ENCODE data around the gene PTGES3L. TPM values are rescaled to one million over a fixed set of nuclear protein-coding genes. Genes with fewer than 3 reads are reported as not detected.
"Not testable (repeated sequence)": the region's sequence is repeated elsewhere in the genome, so short reads cannot be mapped to it uniquely, and the experiment has no call there.

The PTGES3L gene
- total RNA-seq, 1 donor from 2014 or later: not detected

DNA sequence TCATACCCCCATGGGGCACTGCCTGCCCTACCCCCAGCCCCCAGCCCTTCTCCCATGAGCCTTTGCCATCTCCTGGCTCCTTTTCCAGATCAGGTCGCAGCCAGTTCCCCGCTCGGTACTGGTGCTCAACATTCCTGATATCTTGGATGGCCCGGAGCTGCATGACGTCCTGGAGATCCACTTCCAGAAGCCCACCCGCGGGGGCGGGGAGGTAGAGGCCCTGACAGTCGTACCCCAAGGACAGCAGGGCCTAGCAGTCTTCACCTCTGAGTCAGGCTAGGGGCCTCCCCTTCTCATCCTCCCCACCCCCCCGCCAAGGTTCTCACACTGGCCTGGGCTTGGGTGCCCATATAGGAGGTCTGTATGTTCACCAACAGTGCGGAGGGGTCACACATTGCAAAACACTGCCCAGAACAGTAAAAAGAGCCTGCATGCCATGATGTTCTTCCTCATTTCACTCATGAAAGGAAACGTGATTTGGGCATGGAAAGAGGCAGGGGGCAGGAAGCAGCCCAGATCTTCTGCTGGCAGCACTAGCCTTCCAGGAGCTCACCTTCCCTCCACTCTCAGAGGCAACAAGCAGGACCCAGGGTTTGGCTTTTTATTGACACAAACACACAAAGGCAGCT is 34.3 kb upstream of the PTGES3L start:
- no peak for DNase-seq

DNA sequence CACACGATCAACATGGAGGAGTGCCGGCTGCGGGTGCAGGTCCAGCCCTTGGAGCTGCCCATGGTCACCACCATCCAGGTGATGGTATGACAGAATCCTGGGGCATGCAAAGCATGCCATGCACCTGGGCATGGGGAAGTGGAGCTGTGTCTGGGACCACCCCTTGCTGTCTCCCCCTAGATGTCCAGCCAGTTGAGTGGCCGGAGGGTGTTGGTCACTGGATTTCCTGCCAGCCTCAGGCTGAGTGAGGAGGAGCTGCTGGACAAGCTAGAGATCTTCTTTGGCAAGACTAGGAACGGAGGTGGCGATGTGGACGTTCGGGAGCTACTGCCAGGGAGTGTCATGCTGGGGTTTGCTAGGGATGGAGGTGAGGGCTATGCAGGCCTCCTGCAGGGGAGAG is 33.4 kb upstream of the PTGES3L start:
- DNase-seq: no peak

DNA sequence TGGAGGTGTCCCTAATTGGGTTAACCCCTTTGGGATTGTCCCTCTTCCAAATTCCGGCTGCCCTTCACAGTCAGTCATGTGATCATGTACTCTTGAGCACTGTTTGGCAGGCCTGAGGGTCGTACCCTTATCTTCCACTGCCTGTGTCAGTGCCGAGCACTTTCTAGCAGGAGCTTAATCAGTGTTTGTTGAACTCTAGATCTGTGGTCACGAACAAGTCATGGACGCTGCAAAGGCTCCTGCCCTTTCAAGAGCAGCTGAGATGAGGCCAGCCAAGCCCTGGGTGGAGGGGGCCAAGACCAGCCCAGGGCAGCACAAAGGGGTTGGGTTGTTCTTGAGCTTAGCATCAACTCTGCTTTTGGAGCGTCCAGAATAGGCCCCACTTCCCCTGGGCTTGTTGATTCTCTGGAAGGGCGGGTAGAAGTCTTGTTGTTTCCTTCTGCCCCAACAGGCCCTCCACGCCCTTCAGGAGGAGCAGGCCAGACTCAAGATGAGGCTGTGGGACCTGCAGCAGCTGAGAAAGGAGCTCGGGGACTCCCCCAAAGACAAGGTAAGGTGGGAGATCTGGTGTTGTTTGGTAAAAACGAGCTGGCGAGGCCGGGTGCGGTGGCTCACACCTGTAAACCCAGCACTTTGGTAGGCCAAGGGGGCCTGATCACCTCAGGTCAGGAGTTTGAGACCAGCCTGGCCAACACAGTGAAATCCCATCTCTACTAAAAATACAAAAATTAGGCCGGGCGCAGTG is 32.0 kb upstream of the PTGES3L start:
- no peak for DNase-seq

DNA sequence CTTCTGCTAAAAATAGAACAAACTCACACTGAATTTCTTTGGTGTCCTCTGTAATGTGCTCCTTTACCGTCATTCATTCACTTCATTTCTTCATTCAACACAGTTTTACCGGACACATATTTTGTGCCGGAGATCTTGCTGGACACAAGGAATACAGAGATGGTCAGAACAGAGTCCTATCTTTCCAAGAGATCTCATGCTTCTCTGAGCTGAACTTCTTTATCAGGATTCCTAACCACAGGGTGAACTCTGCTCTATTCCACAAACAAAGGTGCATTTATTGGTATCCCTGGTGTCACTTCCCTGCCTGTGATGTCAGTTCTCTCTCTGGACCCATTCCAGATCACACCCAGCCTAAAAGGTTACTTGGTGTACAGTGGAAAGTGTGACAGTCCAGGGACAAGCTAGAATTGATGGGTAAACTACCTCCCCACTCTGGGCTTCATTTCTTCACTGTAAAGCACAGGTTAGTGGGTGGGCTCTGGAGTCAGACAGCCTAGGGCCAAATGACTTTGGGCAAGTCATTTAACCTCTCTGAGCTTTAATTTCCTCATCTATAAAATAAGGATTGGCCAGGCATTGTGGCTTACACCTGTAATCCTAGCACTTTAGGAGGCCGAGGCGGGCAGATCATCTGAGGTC is 30.9 kb upstream of the PTGES3L start:
- no peak for DNase-seq

DNA sequence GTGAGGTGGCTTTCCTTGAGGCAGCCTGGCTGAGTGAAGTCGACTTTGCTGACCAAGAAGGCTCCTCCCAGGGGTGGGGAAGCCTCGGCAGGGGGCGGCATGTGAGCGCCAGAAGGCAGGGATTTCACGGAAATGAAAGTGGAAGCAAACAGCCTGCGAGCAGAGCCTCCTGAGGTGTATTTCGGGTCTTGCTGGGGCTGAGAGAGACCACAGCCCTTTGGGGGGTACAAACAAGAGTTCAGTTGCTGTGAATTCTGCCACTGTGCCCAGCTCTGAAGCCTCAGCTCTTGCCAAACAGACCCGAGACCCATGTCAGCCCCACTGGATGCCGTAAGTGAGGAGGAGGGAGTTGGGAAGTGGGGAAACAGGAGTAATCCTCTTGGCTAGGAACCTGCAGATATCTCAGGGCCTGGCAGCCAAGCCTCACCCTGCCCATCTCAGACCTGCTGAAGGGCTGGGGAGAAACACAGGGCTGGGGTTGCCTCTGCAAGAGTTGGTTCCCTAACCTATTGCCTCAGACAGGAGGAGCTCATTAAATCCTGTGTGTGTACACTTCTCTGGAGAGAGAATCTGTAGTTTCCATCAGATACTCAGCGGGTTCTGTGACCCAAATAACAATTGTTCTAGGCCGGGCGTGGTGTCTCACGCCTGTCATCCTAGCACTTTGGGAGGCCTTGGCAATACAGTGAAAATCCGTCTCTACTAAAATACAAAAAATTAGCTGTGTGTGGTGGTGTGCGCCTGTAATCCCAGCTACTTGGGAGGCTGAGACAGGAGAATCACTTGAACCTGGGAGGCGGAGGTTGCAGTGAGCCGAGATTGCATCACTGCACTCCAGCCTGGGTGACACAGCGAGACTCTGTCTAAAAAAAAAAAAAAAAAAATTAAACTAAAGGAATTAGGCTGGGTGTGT is 27.0 kb upstream of the PTGES3L start, which contains the start of gene IFI35:
Gene IFI35, plus strand, starts transcription at position 146 of the 913 bp plus-strand sequence. Its CDS starts 164 bp downstream, at position 310.
- DNase-seq: peak; percentile 92

DNA sequence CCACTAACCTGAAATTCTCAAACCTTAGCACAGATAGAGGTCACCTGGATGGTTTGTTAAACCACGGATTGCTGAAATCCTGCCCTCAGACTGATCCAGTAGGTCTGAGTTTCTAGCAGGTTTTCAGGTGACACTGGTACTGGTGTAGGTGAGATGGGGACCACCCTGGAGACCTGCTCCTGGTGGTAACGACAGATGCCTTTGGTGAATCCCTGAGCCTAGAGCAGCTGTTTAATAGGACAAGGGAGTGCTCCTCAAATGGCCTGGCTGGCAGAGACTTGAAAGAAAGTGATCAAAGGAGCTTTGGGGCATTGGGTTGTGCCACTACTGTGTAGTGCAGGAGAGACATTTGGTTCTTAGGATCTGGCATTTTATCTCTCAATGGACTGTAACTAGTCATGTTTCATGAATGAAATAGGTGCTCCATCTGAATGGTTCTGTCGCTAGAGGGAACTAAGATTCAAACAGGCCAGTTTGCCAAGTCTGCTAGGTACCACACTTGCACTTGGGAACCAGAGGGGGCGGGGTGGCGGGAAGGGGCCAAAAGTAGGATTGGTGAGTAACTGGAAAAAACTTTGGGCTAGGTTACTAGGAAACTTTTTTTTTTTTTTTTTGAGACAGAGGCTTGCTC is 23.8 kb upstream of the PTGES3L start:
- DNase-seq: no peak

DNA sequence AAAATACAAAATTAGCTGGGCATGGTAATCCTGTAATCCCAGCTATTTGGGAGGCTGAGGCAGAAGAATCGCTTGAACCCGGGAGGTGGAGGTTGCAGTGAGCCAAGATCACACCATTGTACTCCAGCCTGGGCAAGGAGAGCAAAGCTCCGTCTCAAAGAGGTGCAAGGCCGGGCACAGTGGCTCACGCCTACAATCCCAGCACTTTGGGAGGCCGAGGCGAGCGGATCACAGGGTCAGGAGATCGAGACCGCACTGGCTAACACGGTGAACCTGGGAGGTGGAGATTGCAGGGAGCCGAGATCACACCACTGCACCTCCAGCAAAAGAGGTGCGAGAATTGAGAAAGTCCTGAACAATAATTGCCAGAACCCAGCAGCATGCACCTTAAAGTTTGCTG is 21.0 kb upstream of the PTGES3L start:
- DNase-seq: not testable (repeated sequence)

DNA sequence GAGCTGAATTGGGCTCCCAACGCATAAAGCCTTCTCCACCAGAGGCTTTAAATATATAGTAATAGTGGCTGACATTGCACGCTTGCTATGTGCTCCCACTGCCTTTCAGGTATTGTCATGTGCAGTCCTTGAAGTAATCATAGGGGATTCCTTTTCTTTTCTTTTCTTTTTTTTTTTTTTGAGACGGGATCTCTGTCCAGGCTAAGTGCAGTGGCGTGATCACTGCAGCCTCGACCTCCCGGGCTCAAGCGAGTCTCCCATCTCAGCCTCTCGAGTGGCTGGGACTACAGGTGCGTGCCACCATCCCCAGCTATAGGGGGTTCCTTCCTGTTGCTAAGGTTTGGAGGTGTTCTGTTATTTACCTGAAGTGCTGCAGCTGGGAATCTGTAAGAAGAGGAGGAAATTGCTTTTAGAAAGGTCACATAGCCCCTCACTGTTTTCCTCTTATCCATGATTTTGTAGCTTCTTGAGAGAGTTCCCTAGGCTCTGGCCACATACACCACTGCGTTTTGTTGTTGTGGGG is 19.2 kb upstream of the PTGES3L start:
- no peak for DNase-seq

DNA sequence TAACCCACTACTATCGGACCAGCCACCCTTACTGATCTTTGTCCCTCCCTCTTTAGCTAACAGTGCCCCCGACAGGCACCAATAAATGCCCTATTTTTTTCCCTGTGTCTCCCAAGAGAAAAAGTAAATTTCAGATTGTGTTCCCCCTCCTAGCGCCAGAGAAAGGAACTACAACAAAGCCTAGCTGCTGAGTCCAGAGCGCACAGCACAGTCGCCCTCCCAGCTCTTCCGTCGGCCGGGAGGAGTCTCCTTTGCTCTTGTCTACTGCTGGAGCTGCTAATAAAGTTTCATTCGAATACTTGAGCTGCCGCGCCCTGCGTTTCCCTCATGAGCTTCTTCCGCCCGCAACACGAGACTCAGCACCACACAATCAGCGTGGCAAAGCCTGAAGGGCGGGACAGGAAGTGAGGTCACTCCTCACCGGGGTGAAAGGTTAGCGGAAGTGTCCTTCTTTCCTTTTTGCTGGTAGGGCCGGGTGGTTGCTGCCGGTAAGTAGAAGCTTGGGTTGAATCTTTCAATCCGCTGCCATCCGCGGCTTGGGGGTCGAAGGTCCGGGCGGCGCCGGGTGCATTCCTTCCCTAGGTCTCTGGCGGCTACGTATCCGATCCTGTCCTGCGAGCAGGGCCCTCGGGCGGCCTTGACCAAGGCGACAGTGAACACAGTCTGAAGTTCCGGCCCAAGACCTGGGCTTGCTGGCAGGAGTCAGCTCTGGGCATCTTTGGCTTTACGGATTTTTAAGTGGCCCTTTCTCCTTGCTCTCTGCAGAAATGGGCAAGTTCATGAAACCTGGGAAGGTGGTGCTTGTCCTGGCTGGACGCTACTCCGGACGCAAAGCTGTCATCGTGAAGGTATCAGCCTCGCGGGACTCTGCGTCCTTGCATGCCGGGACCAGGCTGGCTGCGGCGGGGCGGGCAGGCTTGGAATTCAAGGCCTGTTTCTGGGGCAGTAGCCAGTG is 18.4 kb upstream of the PTGES3L start, which contains the start of gene RPL27:
Gene RPL27, plus strand, starts transcription at position 436 of the 955 bp plus-strand sequence. Its CDS starts 332 bp downstream, at position 768.
- peak; percentile 100 for DNase-seq

DNA sequence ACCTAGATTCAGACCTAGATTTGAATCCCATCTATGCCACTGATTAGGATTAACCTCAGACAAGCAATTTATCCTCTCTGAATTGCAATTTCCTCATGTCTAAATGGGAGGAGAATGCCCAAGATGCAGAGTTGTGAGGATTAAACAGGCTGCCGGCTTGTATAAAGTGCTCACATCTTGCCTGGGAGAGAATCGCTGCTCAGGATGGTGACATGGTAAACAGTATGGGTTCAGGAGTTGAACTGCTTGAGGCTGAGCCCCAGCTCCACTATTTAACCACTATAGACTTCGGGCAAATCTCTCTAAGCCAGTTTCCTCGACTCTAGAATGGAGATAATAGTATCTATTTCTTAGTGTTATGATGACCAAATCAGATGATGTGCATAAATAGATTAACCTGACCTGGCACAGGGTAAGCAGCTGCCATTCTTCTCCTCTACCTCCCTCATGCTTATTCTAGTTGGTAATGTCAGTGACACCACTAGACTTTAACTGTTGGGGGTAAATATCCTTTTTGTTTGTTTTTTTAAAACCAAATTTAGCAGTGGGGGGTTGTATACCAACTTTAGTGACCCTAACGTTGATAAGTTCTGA is 17.6 kb upstream of the PTGES3L start:
- DNase-seq: no peak

DNA sequence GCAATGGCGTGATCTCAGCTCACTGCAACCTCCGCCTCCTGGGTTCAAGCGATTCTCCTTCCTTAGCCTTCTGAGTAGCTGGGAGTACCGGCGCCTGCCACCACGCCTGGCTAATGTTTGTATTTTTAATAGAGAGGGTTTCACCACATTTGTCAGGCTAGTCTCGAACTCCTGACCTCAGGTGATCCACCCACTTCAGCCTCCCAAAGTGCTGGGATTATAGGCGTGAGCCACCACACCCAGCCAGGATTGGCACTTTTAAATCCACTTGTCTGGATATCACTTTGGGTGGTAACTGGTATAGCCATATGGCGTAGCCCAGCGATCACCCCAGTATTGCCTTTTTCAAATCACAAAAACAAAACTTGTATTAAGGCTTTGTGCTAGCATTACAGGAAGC is 14.0 kb upstream of the PTGES3L start:
- DNase-seq: not testable (repeated sequence)

DNA sequence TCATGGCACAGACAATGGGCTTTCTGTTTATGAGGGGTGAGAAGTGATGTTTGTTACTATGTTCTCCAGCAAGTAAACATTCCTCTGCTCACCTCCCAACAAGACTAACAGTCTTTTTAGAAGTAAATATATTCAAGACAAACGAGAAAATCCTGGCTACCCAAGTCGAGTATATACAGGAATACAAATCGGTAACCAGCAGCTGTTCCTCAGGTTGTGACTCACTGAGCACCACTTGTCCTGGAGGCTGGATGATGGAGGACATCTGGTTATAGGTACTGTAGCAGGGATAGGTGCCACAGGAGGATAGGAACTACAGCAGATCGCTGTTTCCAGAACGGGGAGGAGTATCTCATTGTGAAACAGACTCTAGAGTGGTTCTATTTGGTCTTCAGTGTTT is 13.0 kb upstream of the PTGES3L start:
- no peak for DNase-seq

DNA sequence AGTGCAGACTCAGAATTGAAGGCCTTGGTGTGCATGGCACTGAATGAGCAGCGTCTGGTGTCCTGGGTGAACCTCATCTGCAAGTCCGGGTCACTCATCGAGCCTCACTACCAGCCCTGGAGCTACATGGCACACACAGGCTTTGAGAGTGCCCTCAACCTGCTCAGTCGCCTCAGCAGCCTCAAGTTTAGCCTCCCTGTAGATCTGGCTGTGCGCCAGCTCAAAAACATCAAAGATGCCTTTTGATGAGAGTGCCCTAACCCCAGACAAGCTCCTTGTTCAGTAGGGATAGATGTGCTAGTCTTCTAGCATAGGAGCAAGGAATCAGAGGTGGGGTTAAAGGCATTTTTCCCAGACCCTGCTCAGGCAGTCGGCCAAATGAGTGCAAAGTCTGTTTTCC is 11.6 kb upstream of the PTGES3L start:
- no peak for DNase-seq

DNA sequence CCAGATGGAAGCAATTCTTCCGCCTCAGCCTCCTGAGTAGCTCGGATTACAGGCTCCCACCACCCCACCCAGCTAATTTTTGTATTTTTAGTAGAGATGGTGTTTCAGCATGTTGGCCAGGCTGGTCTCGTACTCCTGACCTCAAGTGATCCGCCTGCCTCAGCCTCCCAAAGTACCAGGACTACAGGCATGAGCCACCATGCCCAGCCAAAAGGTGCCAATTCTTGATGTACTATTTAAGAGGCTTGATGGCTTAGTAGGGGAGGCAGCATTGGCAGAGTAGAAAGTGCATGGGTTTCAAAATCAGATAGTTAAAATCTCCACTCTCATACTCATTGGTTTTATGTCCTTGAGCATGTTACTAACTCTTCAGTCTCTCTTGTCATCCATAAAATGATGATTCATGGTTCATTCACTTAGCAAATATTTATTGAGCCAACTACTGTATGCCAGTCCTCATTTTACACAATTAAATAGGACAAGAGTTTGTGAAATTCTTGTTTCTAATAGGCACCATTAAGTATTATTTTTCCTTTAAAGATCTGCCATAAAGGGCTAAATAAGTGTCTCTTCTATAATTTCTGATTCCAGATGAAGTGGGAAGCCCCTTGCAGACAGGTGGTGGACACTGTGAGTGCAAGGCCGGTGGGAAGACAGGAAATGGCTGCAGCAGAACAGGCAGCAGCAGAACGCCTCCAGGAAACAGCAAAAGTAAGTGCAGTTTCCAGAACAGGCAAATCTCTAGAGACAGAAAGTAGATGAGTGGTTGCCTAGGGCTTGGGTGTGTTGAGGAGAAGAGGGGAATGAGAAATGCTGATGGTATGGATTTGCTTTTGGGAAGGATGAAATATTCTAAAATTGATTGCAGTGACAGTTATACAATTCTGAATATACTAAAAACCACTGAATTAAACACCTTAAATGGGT is 10.1 kb upstream of the PTGES3L start:
- DNase-seq: no peak

DNA sequence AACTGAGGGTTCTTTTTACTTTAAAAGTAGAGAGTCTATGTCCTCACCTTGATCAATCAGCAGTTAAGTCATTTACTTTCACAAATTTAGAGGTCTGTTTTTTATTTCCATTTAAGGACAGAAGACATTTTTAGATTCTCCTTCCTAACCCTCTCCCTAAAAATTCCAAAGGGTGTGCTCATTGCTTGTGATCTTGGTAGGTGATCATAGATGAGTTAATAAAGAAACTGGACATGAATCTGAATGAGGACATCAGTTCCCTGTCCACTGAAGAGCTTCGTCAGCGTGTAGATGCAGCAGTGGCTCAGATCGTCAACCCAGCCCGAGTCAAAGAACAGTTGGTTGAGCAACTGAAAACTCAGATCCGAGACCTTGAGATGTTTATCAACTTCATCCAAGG is 9.3 kb upstream of the PTGES3L start:
- DNase-seq: no peak

DNA sequence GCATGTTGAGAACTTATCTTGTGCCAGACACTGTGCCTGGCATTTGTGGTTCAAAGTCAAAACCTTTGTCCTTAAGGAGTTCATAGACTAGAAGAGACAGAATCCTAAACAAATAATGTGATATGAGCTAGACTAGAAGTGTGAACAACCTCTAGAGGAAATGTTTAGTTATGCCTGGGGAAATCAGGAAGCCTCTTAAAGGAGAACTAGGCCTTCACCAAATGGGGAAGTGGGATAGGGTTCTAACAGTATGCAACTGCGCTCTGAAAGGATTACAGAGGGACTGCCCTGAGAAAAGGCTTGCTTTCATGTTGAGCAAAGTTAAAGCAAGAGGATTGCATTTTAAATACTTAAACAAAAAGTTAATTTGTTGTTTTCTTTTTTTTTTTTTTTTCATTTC is 5.3 kb upstream of the PTGES3L start:
- peak; percentile 24 for DNase-seq

DNA sequence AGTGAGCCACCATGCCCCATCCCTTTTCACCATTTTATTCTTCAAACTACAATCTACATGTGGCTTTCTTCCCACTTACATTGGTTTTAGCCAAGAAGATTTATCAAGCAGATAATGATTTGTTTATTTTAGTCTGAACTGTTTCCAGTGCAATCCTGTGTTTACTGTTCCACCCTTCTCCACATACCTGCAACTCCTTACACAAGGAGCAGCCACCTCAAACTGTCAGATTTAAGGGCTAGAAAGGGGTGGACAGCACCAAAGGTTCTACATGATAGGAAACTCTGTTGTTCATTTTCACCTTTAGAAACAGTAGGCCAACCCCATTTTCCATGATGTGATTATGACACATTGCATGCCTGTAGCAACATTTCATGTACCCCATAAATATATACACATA is 2.4 kb upstream of the PTGES3L start:
- no peak for DNase-seq

DNA sequence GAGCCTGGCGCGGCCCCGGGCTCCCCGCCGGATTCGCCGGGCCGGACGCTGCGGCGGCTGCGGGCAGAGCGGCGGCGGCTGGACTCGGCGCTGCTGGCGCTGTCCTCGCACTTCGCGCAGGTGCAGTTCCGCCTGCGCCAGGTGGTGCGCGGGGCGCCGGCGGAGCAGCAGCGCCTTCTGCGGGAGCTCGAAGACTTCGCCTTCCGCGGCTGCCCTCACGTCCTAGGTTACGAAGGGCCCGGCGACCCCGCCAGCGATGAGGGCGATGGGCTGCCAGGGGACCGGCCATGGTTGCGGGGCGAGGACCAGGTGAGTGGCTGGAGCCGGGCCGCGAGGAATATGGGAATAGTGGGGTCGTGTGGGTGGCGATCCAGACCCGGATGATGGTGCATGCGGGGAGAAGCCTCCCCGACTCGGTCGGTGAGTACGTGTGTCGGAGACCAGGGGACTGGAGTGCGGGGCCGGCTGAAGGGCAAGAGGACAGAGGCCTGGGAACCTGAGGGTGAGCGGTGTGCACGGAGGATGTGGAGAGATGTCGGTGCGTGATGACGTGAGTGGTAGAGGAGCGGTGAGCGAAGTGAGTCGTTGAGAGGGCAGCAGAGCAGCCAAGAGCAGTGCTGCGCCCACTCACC is 1.0 kb upstream of the PTGES3L start:
- peak; percentile 71 for DNase-seq

All from dermis blood vessel endothelial cell (primary cell).